ENCODE results near the gene HS6ST3. TPM values are rescaled to one million over a fixed set of nuclear protein-coding genes. Genes with fewer than 3 reads are reported as not detected.

HS6ST3 gene
- total and polyA plus RNA-seq, 2 of the 13 experiments (the other 11 are each of a cell fraction or from before 2014, with no cell fraction given), result not detected

- no peak for TF ChIP-seq TRAFD1 (CRISPR knock-in tag; IDR thresholded peaks at IDR 0.05; ENCODE audit: borderline replicate concordance)
- TF ChIP-seq, protein P1, sequence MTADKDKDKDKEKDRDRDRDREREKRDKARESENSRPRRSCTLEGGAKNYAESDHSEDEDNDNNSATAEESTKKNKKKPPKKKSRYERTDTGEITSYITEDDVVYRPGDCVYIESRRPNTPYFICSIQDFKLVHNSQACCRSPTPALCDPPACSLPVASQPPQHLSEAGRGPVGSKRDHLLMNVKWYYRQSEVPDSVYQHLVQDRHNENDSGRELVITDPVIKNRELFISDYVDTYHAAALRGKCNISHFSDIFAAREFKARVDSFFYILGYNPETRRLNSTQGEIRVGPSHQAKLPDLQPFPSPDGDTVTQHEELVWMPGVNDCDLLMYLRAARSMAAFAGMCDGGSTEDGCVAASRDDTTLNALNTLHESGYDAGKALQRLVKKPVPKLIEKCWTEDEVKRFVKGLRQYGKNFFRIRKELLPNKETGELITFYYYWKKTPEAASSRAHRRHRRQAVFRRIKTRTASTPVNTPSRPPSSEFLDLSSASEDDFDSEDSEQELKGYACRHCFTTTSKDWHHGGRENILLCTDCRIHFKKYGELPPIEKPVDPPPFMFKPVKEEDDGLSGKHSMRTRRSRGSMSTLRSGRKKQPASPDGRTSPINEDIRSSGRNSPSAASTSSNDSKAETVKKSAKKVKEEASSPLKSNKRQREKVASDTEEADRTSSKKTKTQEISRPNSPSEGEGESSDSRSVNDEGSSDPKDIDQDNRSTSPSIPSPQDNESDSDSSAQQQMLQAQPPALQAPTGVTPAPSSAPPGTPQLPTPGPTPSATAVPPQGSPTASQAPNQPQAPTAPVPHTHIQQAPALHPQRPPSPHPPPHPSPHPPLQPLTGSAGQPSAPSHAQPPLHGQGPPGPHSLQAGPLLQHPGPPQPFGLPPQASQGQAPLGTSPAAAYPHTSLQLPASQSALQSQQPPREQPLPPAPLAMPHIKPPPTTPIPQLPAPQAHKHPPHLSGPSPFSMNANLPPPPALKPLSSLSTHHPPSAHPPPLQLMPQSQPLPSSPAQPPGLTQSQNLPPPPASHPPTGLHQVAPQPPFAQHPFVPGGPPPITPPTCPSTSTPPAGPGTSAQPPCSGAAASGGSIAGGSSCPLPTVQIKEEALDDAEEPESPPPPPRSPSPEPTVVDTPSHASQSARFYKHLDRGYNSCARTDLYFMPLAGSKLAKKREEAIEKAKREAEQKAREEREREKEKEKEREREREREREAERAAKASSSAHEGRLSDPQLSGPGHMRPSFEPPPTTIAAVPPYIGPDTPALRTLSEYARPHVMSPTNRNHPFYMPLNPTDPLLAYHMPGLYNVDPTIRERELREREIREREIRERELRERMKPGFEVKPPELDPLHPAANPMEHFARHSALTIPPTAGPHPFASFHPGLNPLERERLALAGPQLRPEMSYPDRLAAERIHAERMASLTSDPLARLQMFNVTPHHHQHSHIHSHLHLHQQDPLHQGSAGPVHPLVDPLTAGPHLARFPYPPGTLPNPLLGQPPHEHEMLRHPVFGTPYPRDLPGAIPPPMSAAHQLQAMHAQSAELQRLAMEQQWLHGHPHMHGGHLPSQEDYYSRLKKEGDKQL (CRISPR knock-in tag; IDR thresholded peaks at IDR 0.05; ENCODE audit: low read depth), result no peak
- TF ChIP-seq ZNF33B (CRISPR knock-in tag; IDR thresholded peaks at IDR 0.05), result no peak
- no peak for TF ChIP-seq ZNF326 (CRISPR knock-in tag; IDR thresholded peaks at IDR 0.05; ENCODE audit: borderline replicate concordance)
- no peak for TF ChIP-seq ZBTB10 (CRISPR knock-in tag; IDR thresholded peaks at IDR 0.05; ENCODE audit: borderline replicate concordance)
- TF ChIP-seq RBAK (CRISPR knock-in tag; IDR thresholded peaks at IDR 0.05), result no peak
- TF ChIP-seq, protein P2, sequence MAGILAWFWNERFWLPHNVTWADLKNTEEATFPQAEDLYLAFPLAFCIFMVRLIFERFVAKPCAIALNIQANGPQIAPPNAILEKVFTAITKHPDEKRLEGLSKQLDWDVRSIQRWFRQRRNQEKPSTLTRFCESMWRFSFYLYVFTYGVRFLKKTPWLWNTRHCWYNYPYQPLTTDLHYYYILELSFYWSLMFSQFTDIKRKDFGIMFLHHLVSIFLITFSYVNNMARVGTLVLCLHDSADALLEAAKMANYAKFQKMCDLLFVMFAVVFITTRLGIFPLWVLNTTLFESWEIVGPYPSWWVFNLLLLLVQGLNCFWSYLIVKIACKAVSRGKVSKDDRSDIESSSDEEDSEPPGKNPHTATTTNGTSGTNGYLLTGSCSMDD (CRISPR knock-in tag; IDR thresholded peaks at IDR 0.05), result no peak
- no peak for TF ChIP-seq JUN (CRISPR knock-in tag; IDR thresholded peaks at IDR 0.05)
- TF ChIP-seq JDP2 (CRISPR knock-in tag; IDR thresholded peaks at IDR 0.05; ENCODE audit: borderline replicate concordance), result no peak
These were observed 7.3 kb upstream of the HS6ST3 start (continued) for GRCh38 chr13:96082640-96083039.
